K562 (cell line): ENCODE data around the gene GMPR. TPM values are rescaled to one million over a fixed set of nuclear protein-coding genes. Genes with fewer than 3 reads are reported as not detected.

Source experiments
- ATAC-seq: fragments of 200-7000 bp; cut with Tn5 transposase; 3 replicates; pipeline ENCODE4 v1.9.1; 2020; ENCODE audit warnings: moderate library complexity
- BruUV-seq: library from RNA; stranded (reverse); fragments of 400-500 nt; replicated peaks from 2 replicates; lab custom pipeline; 2021; lab: Mats Ljungman, UMichigan
- CTCF ChIA-PET: fragments of 300-600 bp; formaldehyde crosslinking; extraction: SDS; loops from one replicate; lab custom pipeline; 2021; ENCODE audit warnings: low intra/inter-chr PET ratio; lab: Yijun Ruan, JAX
- POLR2A ChIA-PET: fragments of 300-600, 350-650 bp; sonication (Branson Sonifier 250); formaldehyde crosslinking; extraction: SDS; loops from one replicate; lab custom pipeline; 2021; ENCODE audit warnings: antibody characterized with exemption, inconsistent platforms; lab: Yijun Ruan, JAX
- DNase-seq, 4 experiments: peaks; one replicate each; pipeline versions ENCODE4 v3.0.0 to v3.0.0-alpha.2; 2011 to 2018; ENCODE audit warnings: low spot score in 3 of 4, mixed read lengths in 3 of 4; ENCODE audit errors: extremely low read depth in 1 of 4
- FAIRE-seq: peaks from 2 replicates; lab custom pipeline; 2011; peaks lifted over from hg19 to GRCh38; lab: Jason Lieb, UNC
- H2AFZ ChIP-seq: 2 replicates; pipeline ENCODE4 v1.6.0; 2011; ENCODE audit warnings: low read depth, low read length, control low read depth, inconsistent platforms
- H3K27ac ChIP-seq: fragments of 200-600 bp; 3 replicates; pipeline ENCODE4 v1.8.0; 2011; ENCODE audit warnings: low read depth, mild to moderate bottlenecking, control low read depth, inconsistent platforms, low read length, moderate library complexity, mixed read lengths; ENCODE audit errors: extremely low read depth
- H3K27me3 ChIP-seq, 2 experiments: fragments of 300-600 bp in 1 of 2; 2 replicates in 1 of 2; 3 replicates in 1 of 2; pipeline versions ENCODE4 v1.6.0 to v1.8.0; 2011; ENCODE audit warnings: inconsistent platforms in 2 of 2, low read length in 2 of 2, mild to moderate bottlenecking in 1 of 2, mixed read lengths in 1 of 2, moderate library complexity in 1 of 2; ENCODE audit not compliant: control insufficient read depth in 2 of 2, insufficient read depth in 2 of 2
- H3K36me3 ChIP-seq: fragments of 300-600 bp; 3 replicates; pipeline ENCODE4 v1.8.0; 2011; ENCODE audit warnings: mild to moderate bottlenecking, low read length, inconsistent platforms; ENCODE audit not compliant: control insufficient read depth, insufficient read depth
- H3K4me1 ChIP-seq, 2 experiments: fragments of 200-600 bp in 1 of 2; replicated peaks in 1 of 2; 2 replicates in 1 of 2; 3 replicates in 1 of 2; pipeline versions ENCODE4 v1.5.1 to v1.8.0; 2011; ENCODE audit warnings: inconsistent platforms in 2 of 2, low read length in 2 of 2, mild to moderate bottlenecking in 1 of 2, mixed read lengths in 1 of 2, moderate library complexity in 1 of 2; ENCODE audit not compliant: control insufficient read depth in 2 of 2, insufficient read depth in 2 of 2
- H3K4me2 ChIP-seq: 2 replicates; pipeline ENCODE4 v1.6.1; 2011; ENCODE audit warnings: low read length, control low read depth, inconsistent platforms, mixed read lengths; ENCODE audit not compliant: insufficient read depth
- H3K4me3 ChIP-seq: fragments of 200-600 bp; sonication (generic), shearing (Covaris generic); 2 replicates; pipeline ENCODE4 v1.5.1; 2016; ENCODE audit warnings: control low read depth, inconsistent platforms
- H3K79me2 ChIP-seq: fragments of 200-600 bp; 3 replicates; pipeline ENCODE4 v1.8.0; 2011; ENCODE audit warnings: low read length, inconsistent platforms; ENCODE audit not compliant: control insufficient read depth, insufficient read depth
- H3K9ac ChIP-seq, 2 experiments: 2 replicates each; pipeline versions ENCODE4 v1.6.0 to v1.6.1; 2011; ENCODE audit warnings: low read depth in 2 of 2, low read length in 2 of 2, control low read depth in 1 of 2, inconsistent platforms in 1 of 2, mild to moderate bottlenecking in 1 of 2, mixed read lengths in 1 of 2; ENCODE audit not compliant: insufficient read depth in 1 of 2
- H3K9me1 ChIP-seq: one replicate; pipeline ENCODE4 v1.6.0; 2011; ENCODE audit warnings: inconsistent platforms, mild to moderate bottlenecking, low read length, moderate library complexity; ENCODE audit not compliant: control insufficient read depth, insufficient read depth
- H3K9me3 ChIP-seq: replicated peaks from 2 replicates; pipeline ENCODE4 v1.5.1; 2011; ENCODE audit warnings: low read depth, low read length, inconsistent platforms; ENCODE audit not compliant: control insufficient read depth, insufficient read depth
- H4K20me1 ChIP-seq: replicated peaks from 2 replicates; pipeline ENCODE4 v1.6.1; 2011; ENCODE audit warnings: low read length, inconsistent platforms, mixed read lengths; ENCODE audit not compliant: control insufficient read depth, insufficient read depth
- NCOA1 ChIP-seq: fragments of 450-650 bp; IDR thresholded peaks from 2 replicates; pipeline ENCODE4 v1.6.1; 2016; ENCODE audit warnings: low read depth
- POLR2AphosphoS2 ChIP-seq: IDR thresholded peaks from 2 replicates; pipeline ENCODE4 v1.6.1; 2012; ENCODE audit warnings: low read length, improper control_type of control experiment
- ZNF124 ChIP-seq: sonication (generic); formaldehyde crosslinking; IDR thresholded peaks from 2 replicates; pipeline ENCODE4 v1.8.1; 2022; ENCODE audit warnings: missing genetic modification reagents
- WGBS: fragments of 100-300 bp; shearing (Covaris generic); methylation state at CpG from one replicate; pipeline ENCODE4 v1.1.6; 2016; ENCODE audit warnings: low coverage, mixed read lengths; ENCODE audit not compliant: insufficient coverage; ENCODE audit errors: missing lambda C conversion rate; 5-methylcytosine and 5-hydroxymethylcytosine counted together
- in situ Hi-C: fragments of 300-500 bp; cut with MboI; formaldehyde crosslinking; loops from 4 replicates; pipeline ENCODE4 v1.15.0; 2018; ENCODE audit warnings: inconsistent platforms, mixed read lengths
- intact Hi-C: fragments of 100-400 bp; cut with micrococcal nuclease; formaldehyde crosslinking; loops from 2 replicates; pipeline ENCODE4 v1.14.2; 2022
- polyA plus RNA-seq, 8 experiments: library from polyadenylated mRNA; depleted of rRNA in 4 of 8; stranded (reverse) in 5 of 8; unstranded in 3 of 8; fragments of >200 nt; fragmentation: Nextera tagmentation in 2 of 8; fragmentation: Illumina TruSeq in 1 of 8; extraction: Ambion mirVana in 2 of 8; extraction: Trizol in 1 of 8; gene quantifications; 2 replicates each; pipeline versions ENCODE4 v1.2.1 to v1.2.3, GENCODE V29; 2011 to 2014; ENCODE audit warnings: inconsistent platforms in 1 of 8, missing spikeins in 1 of 8
- total RNA-seq, 7 experiments: library from RNA; depleted of rRNA in 6 of 7; stranded (reverse); fragments of >200 nt in 6 of 7; fragmentation: Illumina TruSeq in 2 of 7; extraction: Trizol in 2 of 7; gene quantifications; 2 replicates each; pipeline versions ENCODE4 v1.2.1 to v1.2.3, GENCODE V29; 2011 to 2021; ENCODE audit warnings: low replicate concordance in 1 of 7
- TF ChIP-seq, protein P1 (sequence below): IDR thresholded peaks from 2 replicates; pipeline ENCODE4 v1.6.1; 2011; ENCODE audit not compliant: insufficient read length; ENCODE audit errors: extremely low read depth
- TF ChIP-seq, protein P2 (sequence below): fragments of 450-650 bp; IDR thresholded peaks from 2 replicates; pipeline ENCODE4 v1.6.1; 2017; ENCODE audit warnings: antibody characterized with exemption

The GMPR gene
- total and polyA plus RNA-seq, 9 of the 15 experiments (the other 6 are each of a cell fraction or from before 2014, with no cell fraction given), result 34.6 to 83.7 (median 49.8) TPM

DNA sequence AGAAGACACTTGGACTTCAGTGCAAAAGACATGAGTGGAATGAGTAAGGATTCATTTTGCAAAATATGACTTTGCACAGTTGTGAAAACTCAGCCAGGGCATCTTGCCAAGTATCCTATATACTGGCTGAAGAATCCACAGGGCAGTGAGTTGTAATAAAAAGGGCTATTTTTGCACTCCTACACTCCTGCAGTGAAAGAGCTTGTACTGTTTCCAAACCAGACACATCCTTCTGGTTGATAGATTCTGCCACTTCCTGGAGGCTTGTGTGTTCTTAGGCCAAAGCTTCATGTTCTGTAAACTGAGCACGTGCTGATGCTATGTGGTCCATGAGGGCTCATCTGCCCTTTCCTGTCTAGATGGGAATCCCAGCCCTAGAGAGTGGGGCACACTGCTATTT is 34.9 kb downstream of the GMPR start (continued):
- TF ChIP-seq, protein P1, sequence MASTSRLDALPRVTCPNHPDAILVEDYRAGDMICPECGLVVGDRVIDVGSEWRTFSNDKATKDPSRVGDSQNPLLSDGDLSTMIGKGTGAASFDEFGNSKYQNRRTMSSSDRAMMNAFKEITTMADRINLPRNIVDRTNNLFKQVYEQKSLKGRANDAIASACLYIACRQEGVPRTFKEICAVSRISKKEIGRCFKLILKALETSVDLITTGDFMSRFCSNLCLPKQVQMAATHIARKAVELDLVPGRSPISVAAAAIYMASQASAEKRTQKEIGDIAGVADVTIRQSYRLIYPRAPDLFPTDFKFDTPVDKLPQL, result no peak

DNA sequence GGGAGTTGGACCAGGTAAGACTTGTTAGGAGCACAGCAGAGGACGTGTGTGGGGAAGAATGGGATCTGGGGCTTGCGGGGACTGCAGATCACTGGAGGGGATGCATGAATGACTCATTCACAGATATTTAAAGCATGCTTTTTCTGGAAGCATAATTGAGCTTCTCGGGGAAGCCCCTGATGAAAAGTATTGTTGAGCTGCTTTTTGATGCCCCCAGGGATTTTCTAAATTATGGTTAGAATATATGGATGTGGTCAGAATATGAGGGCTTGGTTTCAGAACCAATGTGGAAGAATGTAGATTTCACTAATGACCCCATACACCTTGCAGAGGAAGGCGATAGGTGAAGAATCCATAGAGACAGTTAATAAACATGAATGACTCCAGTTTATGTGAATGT is 36.1 kb downstream of the GMPR start:
- H3K4me2 ChIP-seq, result no peak overlapping the region
- ChIA-PET POLR2A (interaction anchor here (1.0 to 5.6 kb wide), 3 partner anchors 8 to 35 kb away, joined by 3 to 57 read pairs (median 5); no protein-coding TSS in a partner anchor), CTCF (no interaction called here)
- intact Hi-C loops (loop anchor here (10.0 kb wide), 1 partner anchor 580 kb away; no protein-coding TSS in a partner anchor), in situ Hi-C loops (no loop called here)
- DNase-seq (no peak), FAIRE-seq (no peak), ATAC-seq (no peak)
- no peak overlapping the region for H3K27ac ChIP-seq
- peaks cover 7% of the 10 kb centered on the region for H3K9me1 ChIP-seq
- no peak overlapping the region for H2AFZ ChIP-seq
- peaks cover 28 to 48% of the 10 kb centered on the region in 2 experiments for H3K4me1 ChIP-seq
- 0 out of 2 replicates have a peak, but pooled peaks cover 6% of the 10 kb centered on the region for H4K20me1 ChIP-seq
- no peaks in the 10 kb centered on the region for H3K27me3 ChIP-seq
- no peak overlapping the region for H3K9ac ChIP-seq
- 80% methylated on average over 4 of the region's 4 CpGs for WGBS
- no peaks in the 10 kb centered on the region for H3K9me3 ChIP-seq
- peaks cover 6% of the 10 kb centered on the region; the same call in 2 of the 3 replicates for H3K79me2 ChIP-seq
- no TSS peak for BruUV-seq
- H3K36me3 ChIP-seq, result peaks cover 54% of the 10 kb centered on the region
- H3K4me3 ChIP-seq, result no peak overlapping the region
- no peak for TF ChIP-seq ZNF124 (CRISPR knock-in tag)
- TF ChIP-seq, protein P2, sequence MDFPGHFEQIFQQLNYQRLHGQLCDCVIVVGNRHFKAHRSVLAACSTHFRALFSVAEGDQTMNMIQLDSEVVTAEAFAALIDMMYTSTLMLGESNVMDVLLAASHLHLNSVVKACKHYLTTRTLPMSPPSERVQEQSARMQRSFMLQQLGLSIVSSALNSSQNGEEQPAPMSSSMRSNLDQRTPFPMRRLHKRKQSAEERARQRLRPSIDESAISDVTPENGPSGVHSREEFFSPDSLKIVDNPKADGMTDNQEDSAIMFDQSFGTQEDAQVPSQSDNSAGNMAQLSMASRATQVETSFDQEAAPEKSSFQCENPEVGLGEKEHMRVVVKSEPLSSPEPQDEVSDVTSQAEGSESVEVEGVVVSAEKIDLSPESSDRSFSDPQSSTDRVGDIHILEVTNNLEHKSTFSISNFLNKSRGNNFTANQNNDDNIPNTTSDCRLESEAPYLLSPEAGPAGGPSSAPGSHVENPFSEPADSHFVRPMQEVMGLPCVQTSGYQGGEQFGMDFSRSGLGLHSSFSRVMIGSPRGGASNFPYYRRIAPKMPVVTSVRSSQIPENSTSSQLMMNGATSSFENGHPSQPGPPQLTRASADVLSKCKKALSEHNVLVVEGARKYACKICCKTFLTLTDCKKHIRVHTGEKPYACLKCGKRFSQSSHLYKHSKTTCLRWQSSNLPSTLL, result no peak
- TF ChIP-seq NCOA1, result no peak
- no peak for TF ChIP-seq POLR2AphosphoS2
